Stimulated activated CD4-positive, alpha-beta T cell treated with anti-CD3 and anti-CD28 coated beads, Interleukin-4, amount 100 ng/mL, for 4 hours (primary cell): Measurements from ENCODE around the gene PRDX5.
"Not testable (repeated sequence)": the region's sequence is repeated elsewhere in the genome, so short reads cannot be mapped to it uniquely, and the experiment has no call there.

Source experiments
- DNase-seq, 2 experiments: peaks; one replicate each; pipeline ENCODE4 v3.0.0-alpha.2; 2020

PRDX5 gene

DNA sequence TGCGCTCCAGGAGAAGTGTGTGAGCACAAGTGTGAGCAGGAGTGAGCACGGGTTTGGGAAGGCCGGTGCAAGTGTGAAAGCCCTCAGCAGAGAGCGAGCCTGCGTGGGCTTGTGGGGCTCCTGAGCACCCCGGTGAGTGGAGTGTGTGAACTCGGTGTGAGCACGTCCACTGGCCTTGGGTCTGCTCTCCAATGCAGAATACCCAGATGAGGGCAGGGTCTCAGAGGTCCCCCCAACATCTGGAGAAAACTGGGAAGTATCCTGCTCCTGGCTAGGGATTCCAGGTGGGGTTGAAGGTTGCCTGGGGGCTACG is 11.4 kb upstream of the PRDX5 start:
- no peak for DNase-seq

DNA sequence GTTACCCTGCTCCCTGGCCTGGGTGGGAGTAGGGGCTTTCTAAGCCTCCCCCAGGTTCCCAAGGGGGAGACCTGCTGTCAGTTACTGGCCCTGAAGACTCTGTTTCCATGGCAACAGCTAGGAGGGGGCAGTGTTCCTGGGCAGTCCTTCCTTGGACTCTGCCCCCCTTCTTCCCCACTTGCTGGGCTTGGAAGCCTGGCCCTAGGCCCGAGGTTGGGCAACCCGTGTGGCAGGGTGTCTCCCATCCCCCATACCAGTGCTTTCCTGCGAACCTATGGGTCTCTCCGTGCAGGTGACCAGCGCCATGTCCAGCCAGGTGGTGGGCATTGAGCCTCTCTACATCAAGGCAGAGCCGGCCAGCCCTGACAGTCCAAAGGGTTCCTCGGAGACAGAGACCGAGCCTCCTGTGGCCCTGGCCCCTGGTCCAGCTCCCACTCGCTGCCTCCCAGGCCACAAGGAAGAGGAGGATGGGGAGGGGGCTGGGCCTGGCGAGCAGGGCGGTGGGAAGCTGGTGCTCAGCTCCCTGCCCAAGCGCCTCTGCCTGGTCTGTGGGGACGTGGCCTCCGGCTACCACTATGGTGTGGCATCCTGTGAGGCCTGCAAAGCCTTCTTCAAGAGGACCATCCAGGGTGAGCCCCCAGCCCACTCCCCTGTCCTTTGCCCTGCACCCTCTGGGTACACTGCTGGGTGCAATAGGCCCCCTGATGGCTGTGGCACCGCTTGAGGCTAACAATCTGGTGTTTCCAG is 10.9 kb upstream of the PRDX5 start:
- no peak for DNase-seq

DNA sequence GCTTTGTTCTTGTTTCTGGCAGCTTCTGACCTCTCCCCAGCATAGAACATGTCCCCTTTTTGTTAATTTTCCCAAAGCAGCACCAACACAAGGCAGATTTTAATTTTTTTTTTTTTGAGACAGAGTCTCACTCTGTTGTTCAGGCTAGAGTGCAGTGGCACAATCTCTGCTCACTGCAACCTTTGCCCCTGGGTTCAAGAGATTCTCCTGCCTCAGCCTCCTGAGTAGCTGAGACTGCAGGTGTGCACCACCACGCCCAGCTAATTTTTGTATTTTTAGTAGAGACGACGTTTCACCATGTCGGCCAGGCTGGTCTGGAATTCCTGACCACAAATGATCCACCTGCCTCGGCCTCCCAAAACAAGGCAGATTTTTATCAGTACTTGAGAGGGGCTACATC is 10.1 kb upstream of the PRDX5 start:
- DNase-seq, result not testable (repeated sequence)

DNA sequence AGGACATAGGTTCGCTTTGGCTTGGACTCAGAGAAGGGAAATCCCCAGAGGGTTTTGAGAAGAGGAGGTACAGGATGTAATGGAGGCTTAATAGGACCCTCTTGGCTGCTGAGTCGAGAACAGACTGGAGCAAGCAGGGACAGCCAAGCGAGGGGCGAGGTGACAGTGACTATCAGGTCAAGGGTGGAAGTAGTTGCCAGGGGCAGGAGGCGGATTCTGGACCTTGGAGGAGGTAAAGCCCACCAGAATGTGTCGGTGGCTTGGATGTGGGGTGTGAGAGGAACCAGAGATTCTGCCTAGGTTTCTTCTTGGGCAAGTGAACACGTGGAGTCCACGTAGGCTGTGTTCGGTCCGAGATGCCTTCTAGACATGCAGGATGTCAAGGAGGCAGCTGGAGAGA is 5.0 kb upstream of the PRDX5 start:
- DNase-seq, result no peak

DNA sequence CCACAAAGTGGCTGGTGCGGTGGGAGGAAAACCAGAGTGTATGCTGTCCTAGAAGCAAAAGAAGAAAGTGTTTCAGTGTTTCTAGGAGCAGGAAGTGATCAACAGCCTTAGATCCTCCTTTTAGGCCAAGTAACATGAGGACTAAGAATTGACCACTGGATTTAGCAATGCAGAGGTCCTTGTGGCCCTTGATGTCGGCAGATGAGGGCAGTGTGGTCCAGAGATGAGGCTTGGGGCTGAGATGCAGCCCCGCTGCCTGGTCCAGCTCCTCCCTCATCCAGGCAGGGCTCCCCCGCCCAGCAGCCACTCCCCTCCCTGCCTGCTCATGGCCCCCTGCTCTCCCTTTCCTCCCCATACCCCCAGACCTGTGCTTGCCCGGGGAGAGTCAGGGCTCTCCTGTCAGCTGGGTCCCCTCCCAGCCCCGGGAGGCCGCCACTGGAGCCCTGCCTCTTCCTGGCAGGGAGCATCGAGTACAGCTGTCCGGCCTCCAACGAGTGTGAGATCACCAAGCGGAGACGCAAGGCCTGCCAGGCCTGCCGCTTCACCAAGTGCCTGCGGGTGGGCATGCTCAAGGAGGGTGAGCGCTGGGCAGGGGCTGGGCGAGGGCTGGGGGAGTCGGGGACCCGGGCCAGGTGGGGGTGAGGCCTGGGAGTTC is 4.3 kb upstream of the PRDX5 start:
- no peak for DNase-seq

DNA sequence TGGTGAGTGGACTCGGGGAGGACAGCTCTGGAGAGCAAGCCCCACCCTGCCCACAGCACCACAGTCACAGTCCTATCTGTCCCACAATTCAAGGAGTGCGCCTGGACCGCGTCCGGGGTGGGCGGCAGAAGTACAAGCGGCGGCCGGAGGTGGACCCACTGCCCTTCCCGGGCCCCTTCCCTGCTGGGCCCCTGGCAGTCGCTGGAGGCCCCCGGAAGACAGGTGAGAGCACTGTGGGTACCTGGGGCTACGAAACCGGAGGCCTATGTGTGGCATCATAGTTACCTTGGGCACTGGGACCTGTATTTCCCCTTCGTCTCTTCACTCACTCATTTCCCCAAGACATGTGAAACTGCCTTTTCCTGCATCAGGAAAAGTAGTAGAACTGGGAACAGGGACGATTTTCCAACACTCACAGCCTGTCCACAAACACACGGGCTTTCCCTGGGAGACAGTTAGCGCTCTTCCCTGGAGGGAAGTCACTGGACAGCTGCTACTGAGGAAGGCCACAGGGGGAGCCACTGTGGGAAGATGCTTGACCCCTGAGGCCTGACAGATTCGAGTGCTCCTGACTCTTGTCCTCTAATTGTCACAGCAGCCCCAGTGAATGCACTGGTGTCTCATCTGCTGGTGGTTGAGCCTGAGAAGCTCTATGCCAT is 3.6 kb upstream of the PRDX5 start:
- no peak for DNase-seq

DNA sequence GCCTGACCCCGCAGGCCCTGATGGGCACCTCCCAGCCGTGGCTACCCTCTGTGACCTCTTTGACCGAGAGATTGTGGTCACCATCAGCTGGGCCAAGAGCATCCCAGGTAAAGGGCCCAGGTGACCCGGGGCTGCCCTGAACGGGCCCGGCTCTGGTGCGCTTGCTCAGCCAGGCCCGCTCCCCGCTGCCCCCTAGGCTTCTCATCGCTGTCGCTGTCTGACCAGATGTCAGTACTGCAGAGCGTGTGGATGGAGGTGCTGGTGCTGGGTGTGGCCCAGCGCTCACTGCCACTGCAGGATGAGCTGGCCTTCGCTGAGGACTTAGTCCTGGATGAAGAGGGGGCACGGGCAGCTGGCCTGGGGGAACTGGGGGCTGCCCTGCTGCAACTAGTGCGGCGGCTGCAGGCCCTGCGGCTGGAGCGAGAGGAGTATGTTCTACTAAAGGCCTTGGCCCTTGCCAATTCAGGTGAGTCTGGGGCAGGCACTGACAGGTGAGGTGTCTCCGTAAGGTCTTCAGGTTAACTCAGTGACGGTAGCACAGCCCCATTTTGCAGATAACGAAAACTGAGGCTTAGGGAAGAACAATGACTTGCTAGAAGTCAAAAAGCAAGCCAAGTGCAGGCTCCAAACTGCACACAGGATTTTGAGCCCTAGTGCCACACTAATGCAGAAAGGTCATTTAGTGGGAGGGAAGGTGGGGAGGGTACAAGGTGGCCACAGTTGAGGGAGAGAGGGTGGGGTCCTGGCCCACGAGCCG is 2.9 kb upstream of the PRDX5 start:
- no peak for DNase-seq

DNA sequence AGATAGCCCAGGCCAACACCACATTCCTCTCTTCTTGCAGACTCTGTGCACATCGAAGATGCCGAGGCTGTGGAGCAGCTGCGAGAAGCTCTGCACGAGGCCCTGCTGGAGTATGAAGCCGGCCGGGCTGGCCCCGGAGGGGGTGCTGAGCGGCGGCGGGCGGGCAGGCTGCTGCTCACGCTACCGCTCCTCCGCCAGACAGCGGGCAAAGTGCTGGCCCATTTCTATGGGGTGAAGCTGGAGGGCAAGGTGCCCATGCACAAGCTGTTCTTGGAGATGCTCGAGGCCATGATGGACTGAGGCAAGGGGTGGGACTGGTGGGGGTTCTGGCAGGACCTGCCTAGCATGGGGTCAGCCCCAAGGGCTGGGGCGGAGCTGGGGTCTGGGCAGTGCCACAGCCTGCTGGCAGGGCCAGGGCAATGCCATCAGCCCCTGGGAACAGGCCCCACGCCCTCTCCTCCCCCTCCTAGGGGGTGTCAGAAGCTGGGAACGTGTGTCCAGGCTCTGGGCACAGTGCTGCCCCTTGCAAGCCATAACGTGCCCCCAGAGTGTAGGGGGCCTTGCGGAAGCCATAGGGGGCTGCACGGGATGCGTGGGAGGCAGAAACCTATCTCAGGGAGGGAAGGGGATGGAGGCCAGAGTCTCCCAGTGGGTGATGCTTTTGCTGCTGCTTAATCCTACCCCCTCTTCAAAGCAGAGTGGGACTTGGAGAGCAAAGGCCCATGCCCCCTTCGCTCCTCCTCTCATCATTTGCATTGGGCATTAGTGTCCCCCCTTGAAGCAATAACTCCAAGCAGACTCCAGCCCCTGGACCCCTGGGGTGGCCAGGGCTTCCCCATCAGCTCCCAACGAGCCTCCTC is 2.0 kb upstream of the PRDX5 start:
- not testable (repeated sequence) for DNase-seq

DNA sequence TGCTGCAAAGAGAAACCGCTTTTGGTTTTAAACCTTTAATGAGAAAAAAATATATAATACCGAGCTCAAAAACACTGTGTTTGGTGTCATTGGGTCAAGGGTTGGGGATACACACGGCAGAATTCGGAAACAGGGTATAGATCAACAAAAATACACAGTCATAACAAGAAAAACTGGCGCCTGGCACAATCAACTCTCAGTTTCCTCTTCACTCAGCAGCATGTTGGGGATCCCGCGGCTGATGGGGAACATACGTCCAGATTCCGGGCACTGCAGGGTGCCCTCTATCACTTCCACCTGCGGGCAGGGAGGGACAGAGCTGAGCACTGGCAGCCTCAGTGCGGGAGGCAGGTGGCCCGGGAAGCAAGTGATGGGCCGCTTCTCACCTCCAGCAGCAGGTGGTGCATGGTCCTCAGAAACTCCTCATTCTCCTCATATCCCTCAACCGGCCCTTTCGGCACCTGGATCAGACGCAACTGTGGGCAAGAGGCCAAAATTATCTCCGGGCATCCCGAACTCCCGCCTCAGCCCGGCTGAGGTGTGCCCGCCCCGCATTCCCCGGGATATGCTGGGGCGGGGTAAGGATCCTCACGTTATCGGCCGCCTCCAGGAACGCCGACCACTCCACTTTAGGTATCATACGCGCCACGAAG is 1.1 kb upstream of the PRDX5 start:
- DNase-seq, result peak in 1 of 2 experiments; percentile 27

DNA sequence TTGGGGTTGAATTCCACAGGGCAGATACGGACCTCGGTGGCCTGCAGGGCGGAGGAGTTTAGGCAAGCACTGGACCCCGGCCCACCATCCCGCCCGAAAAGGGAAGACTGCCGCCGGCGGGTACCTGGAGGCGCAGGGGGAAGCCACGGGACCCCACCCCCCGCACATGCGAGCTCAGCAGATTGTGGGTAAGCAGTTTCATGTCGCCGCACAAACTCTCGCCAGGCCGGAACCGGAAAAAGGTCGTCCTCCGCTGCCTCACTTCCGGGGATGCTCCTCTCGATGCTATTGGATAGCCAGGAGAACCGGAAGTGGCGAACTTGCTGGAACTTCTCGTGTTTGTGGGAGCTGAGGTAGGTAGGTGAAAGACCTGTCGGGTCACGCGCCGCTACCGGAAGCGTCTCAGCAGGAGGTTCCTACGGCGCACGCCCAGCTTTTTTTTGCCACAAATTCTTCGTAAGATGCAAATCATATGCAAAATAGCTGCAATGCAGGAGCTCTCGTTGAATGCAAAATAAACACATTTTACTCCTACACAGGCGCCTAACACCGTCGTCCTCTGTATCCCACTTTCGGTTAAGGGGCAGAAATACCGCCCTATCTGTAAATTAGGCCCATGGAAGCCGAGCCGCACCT is 478 bp upstream of the PRDX5 start, which contains the start of gene TRMT112:
TRMT112 (minus strand) TSS at position 235 of the 636 bp plus-strand sequence; CDS start at position 202, 33 bp downstream.
- peak; percentile 88 to 97 for DNase-seq

DNA sequence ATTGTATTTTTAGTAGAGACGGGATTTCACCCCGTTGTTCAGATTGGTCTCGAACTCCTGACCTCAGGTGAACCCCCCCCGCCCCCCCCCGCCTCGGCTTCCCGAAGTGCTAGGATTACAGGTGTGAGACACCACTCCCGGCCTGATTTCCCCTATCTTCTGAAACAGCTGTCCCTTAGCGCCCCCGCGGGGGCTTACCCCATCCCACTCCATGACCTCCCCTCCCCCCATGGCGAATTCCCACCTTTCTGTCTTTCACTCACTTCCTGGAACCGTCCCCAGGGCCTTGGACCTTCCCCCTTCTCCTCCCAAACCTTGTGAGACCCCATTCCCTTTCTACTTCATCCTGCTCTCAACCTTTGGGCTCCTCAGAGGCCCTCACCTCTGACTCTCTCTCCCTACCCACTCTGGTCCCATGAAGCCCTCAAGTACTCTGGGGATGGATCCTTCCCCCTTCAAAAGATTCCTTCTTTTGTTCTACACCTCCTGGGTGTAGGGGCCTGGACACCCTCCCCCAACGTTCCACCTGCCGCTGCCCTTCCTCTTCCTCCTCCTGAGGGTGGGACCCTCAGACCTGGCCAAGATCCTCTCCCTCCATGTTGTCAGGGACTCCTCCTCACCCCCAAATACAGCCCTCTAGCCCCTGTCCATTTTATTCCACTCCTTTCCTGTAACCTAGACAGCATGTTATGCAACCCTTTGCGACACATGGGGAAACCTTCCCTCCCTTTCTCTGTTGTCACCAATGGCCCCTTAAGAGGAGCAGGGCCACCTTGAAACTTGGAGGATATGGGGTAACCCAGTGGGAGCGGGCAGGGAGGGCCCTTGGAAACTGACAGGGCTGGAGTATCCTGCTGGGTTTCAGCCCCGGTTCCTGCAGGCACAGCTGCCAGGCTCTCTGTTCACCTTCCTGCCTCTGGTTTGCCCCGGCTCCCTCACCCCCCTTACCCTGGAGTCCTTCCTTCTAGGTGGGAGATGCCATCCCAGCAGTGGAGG is 1.1 kb downstream of the PRDX5 start:
- no peak for DNase-seq

DNA sequence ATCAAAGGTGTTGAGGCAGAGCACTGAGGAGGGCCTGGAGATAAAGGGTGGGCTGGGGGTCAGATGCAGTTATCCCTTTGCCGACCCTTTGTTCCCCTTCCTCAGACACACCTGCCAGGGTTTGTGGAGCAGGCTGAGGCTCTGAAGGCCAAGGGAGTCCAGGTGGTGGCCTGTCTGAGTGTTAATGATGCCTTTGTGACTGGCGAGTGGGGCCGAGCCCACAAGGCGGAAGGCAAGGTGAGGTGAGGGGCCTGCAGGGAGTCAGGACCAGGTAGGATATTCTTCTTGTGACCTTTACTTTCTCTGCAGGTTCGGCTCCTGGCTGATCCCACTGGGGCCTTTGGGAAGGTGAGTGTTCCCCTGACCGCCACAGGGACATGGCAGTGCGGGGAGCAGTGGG is 2.6 kb downstream of the PRDX5 start:
- no peak for DNase-seq

DNA sequence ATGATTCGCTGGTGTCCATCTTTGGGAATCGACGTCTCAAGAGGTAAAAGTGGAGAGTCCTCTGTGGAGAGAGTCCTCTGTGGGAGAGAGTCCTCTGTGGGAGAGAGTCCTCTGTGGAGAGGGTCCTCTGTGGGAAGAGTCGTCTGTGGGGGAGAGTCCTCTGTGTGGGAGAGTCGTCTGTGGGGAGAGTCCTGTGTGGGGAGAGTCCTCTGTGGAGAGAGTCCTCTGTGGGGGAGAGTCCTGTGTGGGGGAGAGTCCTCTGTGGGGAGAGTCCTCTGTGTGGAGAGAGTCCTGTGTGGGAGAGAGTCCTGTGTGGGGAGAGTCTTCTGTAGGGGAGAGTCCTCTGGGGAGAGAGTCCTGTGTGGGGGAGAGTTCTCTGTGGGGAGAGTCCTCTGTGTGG is 3.1 kb downstream of the PRDX5 start:
- no peak for DNase-seq

DNA sequence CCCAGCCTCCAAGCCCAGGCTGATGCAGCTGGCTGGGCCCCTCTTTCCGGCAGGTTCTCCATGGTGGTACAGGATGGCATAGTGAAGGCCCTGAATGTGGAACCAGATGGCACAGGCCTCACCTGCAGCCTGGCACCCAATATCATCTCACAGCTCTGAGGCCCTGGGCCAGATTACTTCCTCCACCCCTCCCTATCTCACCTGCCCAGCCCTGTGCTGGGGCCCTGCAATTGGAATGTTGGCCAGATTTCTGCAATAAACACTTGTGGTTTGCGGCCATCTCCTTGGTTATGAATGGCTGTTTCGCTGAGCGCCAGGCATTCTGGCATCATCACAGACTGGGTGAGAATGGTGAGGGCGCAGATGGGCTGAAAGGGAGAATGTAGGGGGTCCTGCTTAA is 3.6 kb downstream of the PRDX5 start:
- no peak for DNase-seq

DNA sequence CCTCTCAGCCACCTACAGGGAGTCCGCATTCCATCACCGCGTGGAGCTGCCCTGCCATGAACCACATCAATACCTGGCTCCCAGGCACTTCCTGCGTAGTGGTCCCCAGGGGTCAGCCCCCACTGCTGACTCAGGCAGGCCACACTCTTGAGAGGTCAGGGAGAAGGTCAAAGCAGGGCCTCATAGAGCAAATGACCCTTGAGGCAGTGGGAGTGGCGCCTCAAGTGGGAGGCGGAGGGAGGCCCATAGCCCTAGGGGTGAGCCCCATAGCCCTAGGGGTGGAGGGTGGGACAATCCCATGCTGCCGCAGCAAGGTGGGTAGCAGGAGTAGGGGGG is 5.0 kb downstream of the PRDX5 start:
- DNase-seq, result no peak

DNA sequence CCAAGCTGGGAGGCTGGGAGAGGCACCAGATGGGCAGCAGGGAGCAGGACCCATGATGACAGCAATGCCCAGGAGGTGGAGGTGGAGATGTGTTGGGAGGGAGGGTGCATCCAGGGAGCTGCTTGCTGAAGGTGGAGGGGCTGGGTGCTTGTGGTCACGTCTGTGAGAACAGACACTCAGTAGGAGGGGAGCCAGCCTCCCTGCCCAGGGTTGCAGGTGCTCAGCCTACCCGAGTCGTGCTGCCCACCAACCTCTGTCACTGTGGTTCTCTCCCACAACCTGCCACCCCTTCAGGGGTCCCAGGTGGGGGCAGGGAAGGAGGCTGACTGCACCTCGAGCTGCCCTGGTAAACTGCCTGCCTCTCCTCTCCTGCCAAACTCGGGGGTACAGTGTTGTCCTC is 5.5 kb downstream of the PRDX5 start:
- DNase-seq, result no peak

DNA sequence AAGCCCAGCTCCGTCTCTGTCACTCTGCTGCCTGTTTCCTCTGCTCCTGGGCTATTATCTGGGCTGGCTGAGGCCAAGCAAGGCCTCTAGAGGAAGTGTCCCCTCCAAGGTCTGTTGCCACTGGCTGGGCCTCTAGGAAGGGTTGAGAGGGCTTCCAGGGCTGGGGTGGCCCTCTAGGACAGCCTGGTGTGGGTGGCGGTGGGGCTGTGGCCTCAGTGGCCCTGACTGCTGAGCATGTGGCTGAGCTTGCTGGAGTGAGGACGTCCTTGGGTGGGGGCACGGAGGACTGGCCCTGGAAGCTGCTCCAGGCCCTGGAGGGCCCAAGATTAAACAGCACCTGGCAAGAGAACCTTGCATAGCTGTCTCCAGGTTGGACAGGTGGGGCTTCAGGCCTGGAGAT is 6.1 kb downstream of the PRDX5 start:
- DNase-seq, result not testable (repeated sequence)

DNA sequence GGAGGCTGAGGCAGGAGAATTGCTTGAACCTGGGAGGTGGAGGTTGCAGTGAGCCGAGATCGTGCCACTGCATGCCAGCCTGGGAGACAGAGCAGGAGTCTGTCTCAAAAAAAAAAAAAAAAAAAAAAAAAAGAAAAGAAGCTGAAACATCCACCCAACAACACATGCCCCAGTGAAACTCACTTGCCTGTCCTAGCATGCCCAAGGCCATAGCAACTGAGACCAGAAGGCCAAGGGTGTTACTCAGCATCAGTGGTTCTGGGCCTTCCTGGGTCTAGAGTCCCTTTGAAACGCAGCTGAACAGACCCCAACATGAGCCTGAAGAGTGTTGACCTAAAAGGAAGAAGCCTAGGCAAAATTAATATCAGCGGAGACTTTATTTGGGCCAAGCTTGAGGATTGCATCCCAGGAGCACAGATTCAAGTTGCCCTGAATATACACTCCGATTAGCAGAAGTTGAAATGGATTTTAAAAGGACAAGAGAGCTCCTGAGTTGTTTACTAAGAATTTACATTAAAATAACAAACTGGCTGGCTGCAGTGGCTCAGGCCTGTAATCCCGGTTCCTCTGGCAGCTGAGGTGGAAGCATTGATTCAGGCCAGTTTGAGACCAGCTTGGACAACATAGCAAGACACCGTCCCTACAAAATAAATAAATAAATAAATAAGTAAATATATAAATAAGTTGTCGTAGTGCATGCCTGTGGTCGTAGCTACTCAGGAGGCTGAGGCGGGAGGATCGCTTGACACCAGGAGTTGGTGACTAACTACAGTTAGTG is 7.0 kb downstream of the PRDX5 start:
- no peak for DNase-seq

DNA sequence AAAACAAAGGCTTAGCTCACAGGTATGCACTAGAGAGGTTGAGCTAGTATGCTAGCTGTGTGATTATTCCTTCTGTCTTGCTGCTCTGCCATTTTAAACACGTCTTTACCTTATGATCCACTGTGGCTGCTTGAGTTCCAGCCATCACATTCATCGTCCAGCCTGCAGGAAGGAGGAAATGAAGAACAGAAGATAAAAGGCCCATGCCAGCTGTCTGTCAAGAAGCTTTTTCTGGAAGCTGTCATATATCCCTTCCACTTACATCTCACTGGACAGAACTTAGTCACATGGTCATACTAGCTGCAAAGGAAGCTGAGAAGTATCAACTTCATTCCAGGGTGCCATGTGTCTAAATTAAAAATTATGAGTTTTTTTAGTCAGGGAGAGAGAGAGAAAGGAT is 9.5 kb downstream of the PRDX5 start:
- no peak for DNase-seq
